Stimulated activated naive CD4-positive, alpha-beta T cell treated with Interleukin-2 at 50 U/mL for 16 hours (primary cell): ENCODE results near the gene JSRP1.

Source experiments
- DNase-seq: peaks from one replicate; lab custom pipeline; 2025; lab: John Stamatoyannopoulos, UW

The JSRP1 gene

GRCh38 chr19:2232286-2233151, 23.7 kb downstream of the JSRP1 start:
- DNase-seq: no peak

- DNase-seq: no peak
Measured at GRCh38 chr19:2231621-2232221, 24.5 kb downstream of the JSRP1 start.

- DNase-seq: no peak
Measured at GRCh38 chr19:2230807-2231533, 25.2 kb downstream of the JSRP1 start.

- DNase-seq: no peak
Measured at GRCh38 chr19:2230033-2230531, 26.1 kb downstream of the JSRP1 start.

- DNase-seq: no peak
Measured at GRCh38 chr19:2229103-2230032, 26.8 kb downstream of the JSRP1 start.

GRCh38 chr19:2228157-2229030, 27.8 kb downstream of the JSRP1 start:
- no peak for DNase-seq

- no peak for DNase-seq
Measured at GRCh38 chr19:2227415-2228156, 28.6 kb downstream of the JSRP1 start.

GRCh38 chr19:2226840-2227360, 29.3 kb downstream of the JSRP1 start:
- DNase-seq: no peak

- no peak for DNase-seq
Measured at GRCh38 chr19:2226051-2226839, 30.0 kb downstream of the JSRP1 start.

- no peak for DNase-seq
Measured at GRCh38 chr19:2225415-2226050, 30.7 kb downstream of the JSRP1 start.

GRCh38 chr19:2224754-2225349, 31.4 kb downstream of the JSRP1 start:
- DNase-seq: no peak

GRCh38 chr19:2223959-2224358, 32.3 kb downstream of the JSRP1 start:
- DNase-seq: no peak

- DNase-seq: no peak
Measured at GRCh38 chr19:2223391-2223790, 32.8 kb downstream of the JSRP1 start.

GRCh38 chr19:2221918-2222317, 34.3 kb downstream of the JSRP1 start:
- DNase-seq: no peak

GRCh38 chr19:2221250-2221831, 34.9 kb downstream of the JSRP1 start:
- DNase-seq: no peak

- no peak for DNase-seq
Measured at GRCh38 chr19:2219726-2220125, 36.5 kb downstream of the JSRP1 start.

GRCh38 chr19:2217591-2217990, 38.6 kb downstream of the JSRP1 start:
- DNase-seq: no peak
